ENCODE measurements around the gene EFTUD2.

Gene EFTUD2

GRCh38 chr17:44881145-44881544 is 18.1 kb downstream of the EFTUD2 start:
- TF ChIP-seq CTCF (IDR thresholded peaks at IDR 0.05; ENCODE audit: low read depth, low read length, missing control alignments), result no peak
- no peak overlapping the region for H3K4me3 ChIP-seq (ENCODE audit: low read depth, low read length)
- DNase-seq (ENCODE audit: low read depth), result no peak

- no peak for TF ChIP-seq CTCF (IDR thresholded peaks at IDR 0.05; ENCODE audit: low read depth, low read length, missing control alignments)
- no peak for DNase-seq (ENCODE audit: low read depth)
Measured at GRCh38 chr17:44880062-44880461, 19.2 kb downstream of the EFTUD2 start.

GRCh38 chr17:44879376-44879775 is 19.9 kb downstream of the EFTUD2 start:
- TF ChIP-seq CTCF (IDR thresholded peaks at IDR 0.05; ENCODE audit: low read depth, low read length, missing control alignments), result no peak
- DNase-seq (ENCODE audit: low read depth), result no peak
- H3K4me3 ChIP-seq (ENCODE audit: low read depth, low read length), result no peak overlapping the region

More at GRCh38 chr17:44880062-44880461, 19.2 kb downstream of the EFTUD2 start:
- H3K4me3 ChIP-seq (ENCODE audit: low read depth, low read length), result no peak overlapping the region

GRCh38 chr17:44878627-44879221 is 20.5 kb downstream of the EFTUD2 start:
- no peak overlapping the region for H3K4me3 ChIP-seq (ENCODE audit: low read depth, low read length)
- peak; percentile 49 for TF ChIP-seq CTCF (IDR thresholded peaks at IDR 0.05; ENCODE audit: low read depth, low read length, missing control alignments)
- DNase-seq (ENCODE audit: low read depth), result no peak

GRCh38 chr17:44877121-44877520 is 22.1 kb downstream of the EFTUD2 start:
- no peak overlapping the region for H3K4me3 ChIP-seq (ENCODE audit: low read depth, low read length)
- no peak for TF ChIP-seq CTCF (IDR thresholded peaks at IDR 0.05; ENCODE audit: low read depth, low read length, missing control alignments)
- no peak for DNase-seq (ENCODE audit: low read depth)

GRCh38 chr17:44875761-44876160 is 23.5 kb downstream of the EFTUD2 start:
- H3K4me3 ChIP-seq (ENCODE audit: low read depth, low read length), result no peak overlapping the region
- no peak for DNase-seq (ENCODE audit: low read depth)
- no peak for TF ChIP-seq CTCF (IDR thresholded peaks at IDR 0.05; ENCODE audit: low read depth, low read length, missing control alignments)

- DNase-seq (ENCODE audit: low read depth), result no peak
- no peak overlapping the region for H3K4me3 ChIP-seq (ENCODE audit: low read depth, low read length)
- no peak for TF ChIP-seq CTCF (IDR thresholded peaks at IDR 0.05; ENCODE audit: low read depth, low read length, missing control alignments)
Measured at GRCh38 chr17:44872131-44872768, 27.0 kb downstream of the EFTUD2 start.
